HCT116 (cell line): ENCODE results near the gene PALMD. TPM values are rescaled to one million over a fixed set of nuclear protein-coding genes. Genes with fewer than 3 reads are reported as not detected.

Experiments used
- ATAC-seq: fragments of 200-7000 bp; cut with Tn5 transposase; 2 replicates; pipeline ENCODE4 v1.9.1; 2020; ENCODE audit warnings: mild to moderate bottlenecking, moderate library complexity
- BruUV-seq: library from RNA; stranded (reverse); fragments of 400-500 nt; replicated peaks from 2 replicates; lab custom pipeline; 2021; lab: Mats Ljungman, UMichigan
- CTCF ChIA-PET: fragments of 300-600 bp; sonication (Branson Sonifier 250); formaldehyde crosslinking; loops from one replicate; lab custom pipeline; 2021; ENCODE audit warnings: antibody characterized with exemption; lab: Charles Lee
- POLR2A ChIA-PET: fragments of 300-600, 350-600 bp; sonication (Branson Sonifier 250); formaldehyde crosslinking; loops from one replicate; lab custom pipeline; 2021; ENCODE audit warnings: antibody characterized with exemption; lab: Charles Lee
- RAD21 ChIA-PET, 2 experiments: fragments of 300-600 bp; sonication (Branson Sonifier 250); formaldehyde crosslinking; loops; one replicate each; lab custom pipeline; 2023; ENCODE audit warnings: low total read pairs in 2 of 2; ENCODE audit not compliant: uncharacterized antibody in 2 of 2, unreplicated experiment in 2 of 2, low non-redundant PET in 1 of 2; lab: Charles Lee
- DNase-seq: peaks from one replicate; pipeline ENCODE4 v3.0.0-alpha.2; 2010; ENCODE audit warnings: low read depth, low spot score
- H2AFZ ChIP-seq: fragments of 200-600 bp; shearing (Covaris generic), sonication (generic); 2 replicates; pipeline ENCODE4 v1.6.1; 2017; ENCODE audit warnings: low read depth, mixed run types, mixed read lengths, antibody characterized with exemption, low read length; ENCODE audit not compliant: poor library complexity, severe bottlenecking
- H3K27ac ChIP-seq: 2 replicates; pipeline ENCODE4 v1.5.1; 2012; ENCODE audit warnings: low read depth, low read length
- H3K27me3 ChIP-seq: fragments of 200-600 bp; sonication (generic); 2 replicates; pipeline ENCODE4 v1.6.1; 2016; ENCODE audit warnings: mixed run types, low read length, mixed read lengths; ENCODE audit not compliant: insufficient read depth
- H3K36me3 ChIP-seq, 2 experiments: fragments of 200-500 bp in 1 of 2; fragments of 200-600 bp in 1 of 2; sonication (Bioruptor generic) in 1 of 2; sonication (generic) in 1 of 2; 2 replicates each; pipeline versions ENCODE4 v1.5.1 to v1.6.1; 2014 to 2016; ENCODE audit warnings: low read length in 2 of 2, inconsistent platforms in 1 of 2, mixed read lengths in 1 of 2, mixed run types in 1 of 2; ENCODE audit not compliant: insufficient read depth in 2 of 2, control insufficient read depth in 1 of 2
- H3K4me1 ChIP-seq, 2 experiments: fragments of 200-600 bp in 1 of 2; sonication (generic) in 1 of 2; 2 replicates each; pipeline versions ENCODE4 v1.5.1 to v1.6.1; 2012 to 2017; ENCODE audit warnings: low read length in 2 of 2, inconsistent platforms in 1 of 2, mild to moderate bottlenecking in 1 of 2, mixed read lengths in 1 of 2, mixed run types in 1 of 2, moderate library complexity in 1 of 2; ENCODE audit not compliant: insufficient read depth in 2 of 2, control insufficient read depth in 1 of 2
- H3K4me2 ChIP-seq: fragments of 200-600 bp; sonication (generic); 2 replicates; pipeline ENCODE4 v1.6.1; 2017; ENCODE audit warnings: mixed run types, low read length, mixed read lengths
- H3K4me3 ChIP-seq, 2 experiments: fragments of 200-600 bp in 1 of 2; sonication (generic) in 1 of 2; replicated peaks in 1 of 2; 2 replicates each; pipeline ENCODE4 v1.5.1; 2011 to 2016; ENCODE audit warnings: low read length in 2 of 2, control low read depth in 1 of 2, low read depth in 1 of 2, mild to moderate bottlenecking in 1 of 2, mixed read lengths in 1 of 2, mixed run types in 1 of 2
- H3K79me2 ChIP-seq: fragments of 200-600 bp; sonication (generic); 2 replicates; pipeline ENCODE4 v1.6.1; 2017; ENCODE audit warnings: mild to moderate bottlenecking, mixed run types, low read length, moderate library complexity, mixed read lengths; ENCODE audit not compliant: insufficient read depth
- H3K9ac ChIP-seq: fragments of 200-600 bp; sonication (generic); 2 replicates; pipeline ENCODE4 v1.6.1; 2016; ENCODE audit warnings: low read length, mixed read lengths
- H3K9me2 ChIP-seq: fragments of 200-600 bp; sonication (generic), shearing (Covaris generic); 2 replicates; pipeline ENCODE4 v1.6.1; 2017; ENCODE audit warnings: mixed run types, mild to moderate bottlenecking, moderate library complexity; ENCODE audit not compliant: insufficient read depth
- H3K9me3 ChIP-seq, 2 experiments: fragments of 200-500 bp in 1 of 2; fragments of 200-600 bp in 1 of 2; sonication (Bioruptor generic) in 1 of 2; sonication (generic) in 1 of 2; 2 replicates each; pipeline ENCODE4 v1.6.1; 2014 to 2017; ENCODE audit warnings: low read length in 2 of 2, mixed read lengths in 2 of 2, inconsistent platforms in 1 of 2, low read depth in 1 of 2, mild to moderate bottlenecking in 1 of 2, mixed run types in 1 of 2, moderate library complexity in 1 of 2; ENCODE audit not compliant: control insufficient read depth in 1 of 2, insufficient read depth in 1 of 2
- H4K20me1 ChIP-seq: fragments of 200-600 bp; sonication (generic), shearing (Covaris generic); 2 replicates; pipeline ENCODE4 v1.6.1; 2017; ENCODE audit warnings: mixed run types, mild to moderate bottlenecking, moderate library complexity; ENCODE audit not compliant: insufficient read depth
- EZH2 ChIP-seq: fragments of 200-600 bp; sonication (generic); IDR thresholded peaks from 2 replicates; pipeline ENCODE4 v1.6.1; 2017; ENCODE audit warnings: antibody characterized with exemption, mixed run types
- EZH2phosphoT487 ChIP-seq: fragments of 200-600 bp; IDR thresholded peaks from 2 replicates; pipeline ENCODE4 v1.6.1; 2018; ENCODE audit warnings: antibody characterized with exemption, borderline replicate concordance
- FOSL1 ChIP-seq: IDR thresholded peaks from 2 replicates; pipeline ENCODE4 v1.6.1; 2012; ENCODE audit warnings: low read depth
- JUND ChIP-seq: IDR thresholded peaks from 2 replicates; pipeline ENCODE4 v1.6.1; 2012
- RAD21 ChIP-seq: IDR thresholded peaks from 2 replicates; pipeline ENCODE4 v1.6.1; 2012; ENCODE audit warnings: low read depth, mild to moderate bottlenecking
- intact Hi-C: fragments of 100-400 bp; cut with micrococcal nuclease; formaldehyde crosslinking; loops from 2 replicates; pipeline ENCODE4 v1.10.0; 2022
- total RNA-seq: library from RNA; stranded (reverse); gene quantifications from one replicate; pipeline ENCODE4 v1.2.1, GENCODE V29; 2021; ENCODE audit not compliant: unreplicated experiment
- TF ChIP-seq, protein P1 (sequence below), 3 experiments: fragments of 200-600 bp in 1 of 3; sonication (generic) in 1 of 3; IDR thresholded peaks in 2 of 3; conservative IDR thresholded peaks in 1 of 3; 2 replicates each; pipeline ENCODE4 v1.5.1; 2012 to 2017; ENCODE audit warnings: low read depth in 2 of 3, low read length in 2 of 3, antibody characterized with exemption in 1 of 3, borderline replicate concordance in 1 of 3, control low read depth in 1 of 3, mild to moderate bottlenecking in 1 of 3, mixed read lengths in 1 of 3, mixed run types in 1 of 3, moderate library complexity in 1 of 3; ENCODE audit not compliant: insufficient read depth in 1 of 3
- TF ChIP-seq, protein P2 (sequence below): IDR thresholded peaks from 2 replicates; pipeline ENCODE4 v1.6.1; 2011; ENCODE audit warnings: mild to moderate bottlenecking, low read length, moderate library complexity; ENCODE audit not compliant: insufficient replicate concordance; ENCODE audit errors: extremely low read depth
- TF ChIP-seq, protein P3 (sequence below): IDR thresholded peaks from 2 replicates; pipeline ENCODE4 v1.6.1; 2012

Gene PALMD
- total RNA-seq, 1 experiment from 2014 or later, result 0.12 TPM

DNA sequence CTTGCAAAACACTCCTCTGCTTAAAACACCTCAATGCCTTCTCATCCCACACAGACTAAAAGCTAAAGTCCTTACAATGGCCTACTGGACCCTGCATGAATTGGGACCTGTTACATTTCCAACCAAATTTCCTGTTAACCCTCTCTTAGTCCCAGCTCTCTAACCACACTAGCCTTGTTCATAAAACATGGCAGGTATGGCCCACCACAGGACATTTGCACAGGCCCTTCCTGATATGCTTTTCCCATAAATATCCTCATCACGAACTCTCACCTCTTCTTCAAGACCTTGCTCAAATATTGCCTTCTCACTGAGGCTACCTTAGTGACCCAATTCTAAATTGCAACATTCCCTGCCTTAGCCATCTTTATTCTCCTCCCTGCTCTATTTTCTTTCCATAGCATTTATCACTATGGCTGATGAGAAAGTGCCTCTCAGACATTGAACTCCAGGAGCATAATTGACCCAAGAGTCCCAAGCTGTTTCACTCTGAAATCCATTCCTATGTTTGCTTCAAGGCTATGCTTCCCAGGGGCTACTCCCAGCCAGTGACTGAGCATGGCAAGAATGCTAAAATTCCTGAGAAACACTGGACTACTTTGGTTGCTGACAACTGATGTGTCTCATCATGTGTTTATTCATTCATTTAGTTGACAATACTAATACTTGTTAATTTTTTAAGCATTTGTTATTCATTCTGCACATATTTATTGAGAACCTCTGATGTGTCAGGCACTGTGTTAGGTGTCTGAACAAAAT, 2.7 kb upstream of the PALMD start:
- Histone ChIP-seq H3K79me2 (no peaks in the 10 kb centered on the region), H3K27ac (no peak overlapping the region), H3K4me2 (no peak overlapping the region), H3K4me1 (no peaks in the 10 kb centered on the region), H3K4me3 (no peak overlapping the region), H3K36me3 (no peaks in the 10 kb centered on the region), H3K9me3 (no peaks in the 10 kb centered on the region), H3K9ac (no peak overlapping the region), H3K27me3 (no peaks in the 10 kb centered on the region), H4K20me1 (no peaks in the 10 kb centered on the region), H2AFZ (no peak overlapping the region), H3K9me2 (no peaks in the 10 kb centered on the region)
- CTCF ChIA-PET, result no interaction called here
- DNase-seq (no peak), ATAC-seq (no peak)
- RAD21 ChIA-PET, result no interaction called here
- intact Hi-C loops, result no loop called here
- POLR2A ChIA-PET, result no interaction called here
- TF ChIP-seq, protein P1, sequence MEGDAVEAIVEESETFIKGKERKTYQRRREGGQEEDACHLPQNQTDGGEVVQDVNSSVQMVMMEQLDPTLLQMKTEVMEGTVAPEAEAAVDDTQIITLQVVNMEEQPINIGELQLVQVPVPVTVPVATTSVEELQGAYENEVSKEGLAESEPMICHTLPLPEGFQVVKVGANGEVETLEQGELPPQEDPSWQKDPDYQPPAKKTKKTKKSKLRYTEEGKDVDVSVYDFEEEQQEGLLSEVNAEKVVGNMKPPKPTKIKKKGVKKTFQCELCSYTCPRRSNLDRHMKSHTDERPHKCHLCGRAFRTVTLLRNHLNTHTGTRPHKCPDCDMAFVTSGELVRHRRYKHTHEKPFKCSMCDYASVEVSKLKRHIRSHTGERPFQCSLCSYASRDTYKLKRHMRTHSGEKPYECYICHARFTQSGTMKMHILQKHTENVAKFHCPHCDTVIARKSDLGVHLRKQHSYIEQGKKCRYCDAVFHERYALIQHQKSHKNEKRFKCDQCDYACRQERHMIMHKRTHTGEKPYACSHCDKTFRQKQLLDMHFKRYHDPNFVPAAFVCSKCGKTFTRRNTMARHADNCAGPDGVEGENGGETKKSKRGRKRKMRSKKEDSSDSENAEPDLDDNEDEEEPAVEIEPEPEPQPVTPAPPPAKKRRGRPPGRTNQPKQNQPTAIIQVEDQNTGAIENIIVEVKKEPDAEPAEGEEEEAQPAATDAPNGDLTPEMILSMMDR (IDR thresholded peaks at IDR 0.05 in 2 of 3, conservative IDR thresholded peaks at IDR 0.05 in 1 of 3; ENCODE audit: borderline replicate concordance in 1 of 3, insufficient read depth in 1 of 3, low read depth in 2 of 3, low read length in 2 of 3), result no peak
- no peak for TF ChIP-seq FOSL1
- no peak for TF ChIP-seq JUND
- TF ChIP-seq, protein P2, sequence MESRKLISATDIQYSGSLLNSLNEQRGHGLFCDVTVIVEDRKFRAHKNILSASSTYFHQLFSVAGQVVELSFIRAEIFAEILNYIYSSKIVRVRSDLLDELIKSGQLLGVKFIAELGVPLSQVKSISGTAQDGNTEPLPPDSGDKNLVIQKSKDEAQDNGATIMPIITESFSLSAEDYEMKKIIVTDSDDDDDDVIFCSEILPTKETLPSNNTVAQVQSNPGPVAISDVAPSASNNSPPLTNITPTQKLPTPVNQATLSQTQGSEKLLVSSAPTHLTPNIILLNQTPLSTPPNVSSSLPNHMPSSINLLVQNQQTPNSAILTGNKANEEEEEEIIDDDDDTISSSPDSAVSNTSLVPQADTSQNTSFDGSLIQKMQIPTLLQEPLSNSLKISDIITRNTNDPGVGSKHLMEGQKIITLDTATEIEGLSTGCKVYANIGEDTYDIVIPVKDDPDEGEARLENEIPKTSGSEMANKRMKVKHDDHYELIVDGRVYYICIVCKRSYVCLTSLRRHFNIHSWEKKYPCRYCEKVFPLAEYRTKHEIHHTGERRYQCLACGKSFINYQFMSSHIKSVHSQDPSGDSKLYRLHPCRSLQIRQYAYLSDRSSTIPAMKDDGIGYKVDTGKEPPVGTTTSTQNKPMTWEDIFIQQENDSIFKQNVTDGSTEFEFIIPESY, result no peak
- TF ChIP-seq, protein P3, sequence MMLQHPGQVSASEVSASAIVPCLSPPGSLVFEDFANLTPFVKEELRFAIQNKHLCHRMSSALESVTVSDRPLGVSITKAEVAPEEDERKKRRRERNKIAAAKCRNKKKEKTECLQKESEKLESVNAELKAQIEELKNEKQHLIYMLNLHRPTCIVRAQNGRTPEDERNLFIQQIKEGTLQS, result no peak
- no peak for TF ChIP-seq RAD21
- TF ChIP-seq EZH2, result no peak
- no peak for TF ChIP-seq EZH2phosphoT487
- BruUV-seq, result no TSS peak
